MM.1S (cell line): ENCODE data around the gene DDOST.
A peak's percentile ranks its signal among the peaks of the same experiment; 100 is the strongest.

Experiments used
- DNase-seq: peaks from one replicate; pipeline ENCODE4 v3.0.0-alpha.2; 2015
- H2AFZ ChIP-seq: fragments of 300-600 bp; sonication (generic); 2 replicates; pipeline ENCODE4 v1.6.0; 2016; ENCODE audit warnings: antibody characterized with exemption, low read length
- H3F3A ChIP-seq: fragments of 300-600 bp; sonication (generic); 2 replicates; pipeline ENCODE4 v1.6.1; 2016; ENCODE audit warnings: mild to moderate bottlenecking, antibody characterized with exemption, low read length, moderate library complexity, mixed read lengths; ENCODE audit not compliant: insufficient read depth
- H3K27ac ChIP-seq: fragments of 300-600 bp; sonication (generic); 2 replicates; pipeline ENCODE4 v1.5.1; 2016; ENCODE audit warnings: mild to moderate bottlenecking, low read length
- H3K27me3 ChIP-seq: fragments of 300-600 bp; sonication (generic); replicated peaks from 2 replicates; pipeline ENCODE4 v1.6.0; 2016; ENCODE audit warnings: low read length; ENCODE audit not compliant: insufficient read depth
- H3K36me3 ChIP-seq: fragments of 300-600 bp; sonication (generic); replicated peaks from 2 replicates; pipeline ENCODE4 v1.6.1; 2016; ENCODE audit warnings: mild to moderate bottlenecking, low read length, mixed read lengths; ENCODE audit not compliant: insufficient read depth
- H3K4me1 ChIP-seq: fragments of 300-600 bp; sonication (generic); 2 replicates; pipeline ENCODE4 v1.6.1; 2016; ENCODE audit warnings: low read length, mixed read lengths
- H3K4me2 ChIP-seq: fragments of 300-600 bp; sonication (generic); 2 replicates; pipeline ENCODE4 v1.6.0; 2016; ENCODE audit warnings: low read depth, low read length
- H3K4me3 ChIP-seq: fragments of 300-600 bp; sonication (generic); 2 replicates; pipeline ENCODE4 v1.5.1; 2016; ENCODE audit warnings: low read length, mixed read lengths
- H3K79me2 ChIP-seq: fragments of 300-600 bp; sonication (generic); 2 replicates; pipeline ENCODE4 v1.6.1; 2016; ENCODE audit warnings: mixed run types, low read length, mixed read lengths
- H3K9ac ChIP-seq: fragments of 300-600 bp; sonication (generic); 2 replicates; pipeline ENCODE4 v1.6.1; 2016; ENCODE audit warnings: low read length, mixed read lengths
- H3K9me2 ChIP-seq: fragments of 300-600 bp; sonication (generic); replicated peaks from 2 replicates; pipeline ENCODE4 v1.6.1; 2016; ENCODE audit warnings: mild to moderate bottlenecking, low read length, mixed read lengths; ENCODE audit not compliant: insufficient read depth
- H3K9me3 ChIP-seq: fragments of 300-600 bp; sonication (generic); replicated peaks from 2 replicates; pipeline ENCODE4 v1.6.1; 2016; ENCODE audit warnings: mild to moderate bottlenecking, low read length, mixed read lengths; ENCODE audit not compliant: insufficient read depth
- H4K20me1 ChIP-seq: fragments of 300-600 bp; sonication (generic); 2 replicates; pipeline ENCODE4 v1.6.1; 2016; ENCODE audit warnings: mild to moderate bottlenecking, low read length, moderate library complexity, mixed read lengths; ENCODE audit not compliant: insufficient read depth
- CTCF ChIP-seq: fragments of 300-600 bp; sonication (generic); IDR thresholded peaks from 2 replicates; pipeline ENCODE4 v1.5.1; 2016; ENCODE audit warnings: antibody characterized with exemption, low read length, mixed read lengths
- EZH2 ChIP-seq: fragments of 300-600 bp; sonication (generic); optimal IDR thresholded peaks from 2 replicates; pipeline ENCODE3; 2017; ENCODE audit warnings: low read depth, mild to moderate bottlenecking, antibody characterized with exemption, low read length, mixed read lengths
- EZH2phosphoT487 ChIP-seq: fragments of 300-600 bp; sonication (generic); IDR thresholded peaks from 2 replicates; pipeline ENCODE4 v1.6.1; 2018; ENCODE audit warnings: antibody characterized with exemption, low read length

DDOST gene

GRCh38 chr1:20697563-20697962, 36.4 kb upstream of the DDOST start:
- H3F3A ChIP-seq = no peaks in the 10 kb centered on the region
- no peak overlapping the region for H3K4me2 ChIP-seq
- no peaks in the 10 kb centered on the region for H3K79me2 ChIP-seq
- TF ChIP-seq EZH2phosphoT487 (no peak), EZH2 (no peak), CTCF (no peak)
- no peak overlapping the region for H3K4me3 ChIP-seq
- peaks cover 69% of the 10 kb centered on the region for H3K27me3 ChIP-seq
- no peaks in the 10 kb centered on the region for H3K36me3 ChIP-seq
- H3K27ac ChIP-seq = no peak overlapping the region
- no peak for DNase-seq
- no peaks in the 10 kb centered on the region for H4K20me1 ChIP-seq
- no peaks in the 10 kb centered on the region for H3K9me2 ChIP-seq
- H2AFZ ChIP-seq = no peak overlapping the region
- no peak overlapping the region for H3K9ac ChIP-seq
- no peaks in the 10 kb centered on the region for H3K4me1 ChIP-seq
- no peaks in the 10 kb centered on the region for H3K9me3 ChIP-seq

- Histone ChIP-seq H3K4me2 (peak overlapping the region; percentile 99), H3K27me3 (peaks cover 70% of the 10 kb centered on the region), H3K4me3 (peak overlapping the region; percentile 74), H2AFZ (peak overlapping the region; percentile 99), H3K9me2 (no peaks in the 10 kb centered on the region), H3K36me3 (no peaks in the 10 kb centered on the region), H3K9me3 (no peaks in the 10 kb centered on the region), H3K9ac (peak overlapping the region; percentile 44; the same call in 1 of the 2 replicates), H3K4me1 (no peaks in the 10 kb centered on the region), H3K79me2 (no peaks in the 10 kb centered on the region), H3K27ac (no peak overlapping the region), H3F3A (no peaks in the 10 kb centered on the region), H4K20me1 (no peaks in the 10 kb centered on the region)
- TF ChIP-seq EZH2phosphoT487 = no peak
- no peak for TF ChIP-seq EZH2
- TF ChIP-seq CTCF = peak; percentile 70
- peak; percentile 64 for DNase-seq
Measured at GRCh38 chr1:20696397-20697333, 35.5 kb upstream of the DDOST start.

GRCh38 chr1:20695515-20695914, 34.3 kb upstream of the DDOST start:
- H2AFZ ChIP-seq = no peak overlapping the region

More at GRCh38 chr1:20695515-20695914, 34.3 kb upstream of the DDOST start:
- no peak overlapping the region for H3K4me3 ChIP-seq
- no peaks in the 10 kb centered on the region for H3K79me2 ChIP-seq
- TF ChIP-seq EZH2phosphoT487 (no peak), CTCF (no peak), EZH2 (no peak)
- no peak overlapping the region for H3K4me2 ChIP-seq
- H3K27ac ChIP-seq = no peak overlapping the region
- H3F3A ChIP-seq = no peaks in the 10 kb centered on the region
- no peaks in the 10 kb centered on the region for H3K9me3 ChIP-seq
- no peak overlapping the region for H3K9ac ChIP-seq
- H4K20me1 ChIP-seq = no peaks in the 10 kb centered on the region
- H3K27me3 ChIP-seq = peaks cover 61% of the 10 kb centered on the region
- no peak for DNase-seq
- no peaks in the 10 kb centered on the region for H3K36me3 ChIP-seq
- no peaks in the 10 kb centered on the region for H3K4me1 ChIP-seq
- no peaks in the 10 kb centered on the region for H3K9me2 ChIP-seq
